Muscle layer of colon (tissue), 2 donors: ENCODE measurements around the gene FMO1.

Experiments used
- H3K27ac ChIP-seq: one replicate; pipeline ENCODE4 v1.7.0; 2013; ENCODE audit warnings: low read depth, mild to moderate bottlenecking, low read length, moderate library complexity
- H3K27me3 ChIP-seq, 2 donors: one replicate each; pipeline ENCODE4 v1.7.0; 2013; ENCODE audit warnings: low read length in 2 of 2, mild to moderate bottlenecking in 2 of 2; ENCODE audit not compliant: insufficient read depth in 2 of 2, control insufficient read depth in 1 of 2
- H3K36me3 ChIP-seq: one replicate; pipeline ENCODE4 v1.7.0; 2013; ENCODE audit warnings: mild to moderate bottlenecking, low read length; ENCODE audit not compliant: insufficient read depth
- H3K4me1 ChIP-seq: one replicate; pipeline ENCODE4 v1.7.0; 2013; ENCODE audit warnings: mild to moderate bottlenecking, low read length; ENCODE audit not compliant: insufficient read depth
- H3K4me3 ChIP-seq, 2 donors: one replicate each; pipeline ENCODE4 v1.7.0; 2013; ENCODE audit warnings: low read length in 2 of 2, low read depth in 1 of 2, mild to moderate bottlenecking in 1 of 2, moderate library complexity in 1 of 2
- H3K9ac ChIP-seq: one replicate; pipeline ENCODE4 v1.7.0; 2013; ENCODE audit warnings: low read length
- H3K9me3 ChIP-seq: one replicate; pipeline ENCODE4 v1.7.0; 2013; ENCODE audit warnings: mild to moderate bottlenecking, low read length
- donor health status: abdominal sarcoma.
- donor health status: Adenocarcinoma of cecum.

Gene FMO1

GRCh38 chr1:171329251-171329650, 81.0 kb downstream of the FMO1 start:
- Histone ChIP-seq H3K4me1 (no peaks in the 10 kb centered on the region), H3K9me3 (no peaks in the 10 kb centered on the region), H3K27me3 (no peaks in the 10 kb centered on the region), H3K9ac (no peak overlapping the region), H3K4me3 (no peak overlapping the region), H3K27ac (no peak overlapping the region), H3K36me3 (no peaks in the 10 kb centered on the region)

DNA sequence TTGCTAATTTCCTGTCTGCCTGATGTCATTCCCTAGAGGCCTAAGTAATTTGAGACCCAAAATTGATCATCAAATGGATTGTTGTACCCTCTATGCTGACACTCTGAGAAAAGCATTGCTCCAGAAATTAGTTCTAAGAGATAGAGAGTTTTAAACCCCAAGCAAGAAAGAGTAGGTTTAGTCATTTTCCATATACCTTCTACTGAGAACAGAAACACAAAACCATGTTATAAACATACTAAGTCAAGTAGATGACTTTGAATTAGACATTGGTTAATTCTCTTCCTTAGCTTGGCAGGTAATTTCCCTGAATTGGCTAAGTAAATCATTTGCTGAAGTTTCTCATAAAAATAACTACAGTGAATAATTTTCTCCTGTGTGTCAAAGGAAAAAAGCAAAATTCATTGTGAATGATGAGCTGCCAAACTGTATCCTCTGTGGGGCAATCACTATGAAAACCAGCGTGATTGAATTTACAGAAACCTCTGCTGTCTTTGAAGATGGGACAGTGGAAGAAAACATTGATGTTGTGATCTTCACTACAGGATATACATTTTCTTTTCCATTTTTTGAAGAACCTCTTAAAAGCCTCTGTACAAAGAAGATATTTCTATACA, 85.8 kb downstream of the FMO1 start:
- H3K27ac ChIP-seq: no peak overlapping the region
- no peaks in the 10 kb centered on the region for H3K27me3 ChIP-seq
- no peaks in the 10 kb centered on the region for H3K36me3 ChIP-seq
- H3K4me3 ChIP-seq: no peak overlapping the region
- no peak overlapping the region for H3K9ac ChIP-seq
- H3K4me1 ChIP-seq: no peaks in the 10 kb centered on the region
- H3K9me3 ChIP-seq: no peaks in the 10 kb centered on the region
